GM12878 (cell line): Measurements from ENCODE around the gene BTBD9. TPM values are rescaled to one million over a fixed set of nuclear protein-coding genes. Genes with fewer than 3 reads are reported as not detected.

Source experiments
- ATAC-seq: fragments of 200-7000 bp; cut with Tn5 transposase; 3 replicates; pipeline ENCODE4 v1.9.1; 2020; ENCODE audit warnings: mild to moderate bottlenecking, moderate library complexity
- BruUV-seq: library from RNA; stranded (reverse); fragments of 400-500 nt; replicated peaks from 2 replicates; lab custom pipeline; 2021; lab: Mats Ljungman, UMichigan
- CTCF ChIA-PET: fragments of 300-600 bp; sonication (Branson Sonifier 250); formaldehyde crosslinking; extraction: SDS; loops from one replicate; lab custom pipeline; 2021; ENCODE audit warnings: inconsistent platforms; lab: Yijun Ruan, JAX
- POLR2A ChIA-PET: fragments of 350-600 bp; formaldehyde crosslinking; extraction: SDS; loops from one replicate; lab custom pipeline; 2021; ENCODE audit warnings: inconsistent platforms; lab: Charles Lee
- RAD21 ChIA-PET: fragments of 300-600 bp; sonication (Branson Sonifier 250); formaldehyde crosslinking; loops from one replicate; lab custom pipeline; 2023; ENCODE audit warnings: antibody characterized with exemption; ENCODE audit not compliant: unreplicated experiment; lab: Charles Lee
- SMC1A ChIA-PET: fragments of 300-600 bp; sonication (Branson Sonifier 250); formaldehyde crosslinking; loops from one replicate; lab custom pipeline; 2023; ENCODE audit not compliant: unreplicated experiment, uncharacterized antibody; lab: Charles Lee
- DNase-seq: peaks from one replicate; pipeline ENCODE4 v3.0.0-alpha.2; 2011; ENCODE audit warnings: low read depth, low spot score
- FAIRE-seq: peaks from 3 replicates; lab custom pipeline; 2011; peaks lifted over from hg19 to GRCh38; lab: Jason Lieb, UNC
- H2AFZ ChIP-seq: 2 replicates; pipeline ENCODE4 v1.6.0; 2011; ENCODE audit warnings: low read depth, low read length, control low read depth; ENCODE audit not compliant: control insufficient read depth
- H3K27ac ChIP-seq: 2 replicates; pipeline ENCODE4 v1.5.1; 2011; ENCODE audit warnings: control low read depth; ENCODE audit not compliant: control insufficient read depth, insufficient read depth
- H3K27me3 ChIP-seq, 2 experiments: replicated peaks in 1 of 2; 2 replicates each; pipeline versions ENCODE4 v1.6.0 to v1.6.1; 2011; ENCODE audit warnings: low read length in 1 of 2; ENCODE audit not compliant: control insufficient read depth in 2 of 2, insufficient read depth in 2 of 2
- H3K36me3 ChIP-seq, 2 experiments: 2 replicates each; pipeline ENCODE4 v1.5.1; 2011; ENCODE audit warnings: low read length in 1 of 2; ENCODE audit not compliant: control insufficient read depth in 2 of 2, insufficient read depth in 2 of 2
- H3K4me1 ChIP-seq: 2 replicates; pipeline ENCODE4 v1.6.1; 2011; ENCODE audit warnings: mild to moderate bottlenecking, low read length, moderate library complexity, mixed read lengths; ENCODE audit not compliant: control insufficient read depth, insufficient read depth
- H3K4me2 ChIP-seq: 2 replicates; pipeline ENCODE4 v1.6.0; 2011; ENCODE audit warnings: control low read depth; ENCODE audit not compliant: control insufficient read depth, insufficient read depth
- H3K4me3 ChIP-seq: fragments of 200-600 bp; sonication (generic); 2 replicates; pipeline ENCODE4 v1.5.1; 2016
- H3K79me2 ChIP-seq: 2 replicates; pipeline ENCODE4 v1.6.0; 2011; ENCODE audit warnings: low read length; ENCODE audit not compliant: control insufficient read depth, insufficient read depth
- H3K9ac ChIP-seq: 2 replicates; pipeline ENCODE4 v1.8.0; 2011; ENCODE audit warnings: low read length, control low read depth, mixed read lengths; ENCODE audit not compliant: control insufficient read depth, insufficient read depth
- H3K9me3 ChIP-seq: replicated peaks from 3 replicates; pipeline ENCODE4 v1.5.1; 2011; ENCODE audit warnings: mild to moderate bottlenecking, low read length; ENCODE audit not compliant: control insufficient read depth, insufficient read depth
- H4K20me1 ChIP-seq: 2 replicates; pipeline ENCODE4 v1.6.0; 2011; ENCODE audit not compliant: control insufficient read depth, insufficient read depth
- BCL11A ChIP-seq: IDR thresholded peaks from 2 replicates; pipeline ENCODE4 v1.6.1; 2011; ENCODE audit warnings: low read depth, low read length
- EGR1 ChIP-seq, 2 experiments: IDR thresholded peaks; 1 replicate in 1 of 2; 2 replicates in 1 of 2; pipeline ENCODE4 v1.6.1; 2011 to 2012; ENCODE audit warnings: low read depth in 2 of 2, low read length in 2 of 2, borderline replicate concordance in 1 of 2, mild to moderate bottlenecking in 1 of 2, moderate library complexity in 1 of 2
- ETV6 ChIP-seq, 2 experiments: fragments of 450-650 bp in 1 of 2; IDR thresholded peaks in 1 of 2; conservative IDR thresholded peaks in 1 of 2; 2 replicates each; pipeline ENCODE4 v1.6.1; 2014; ENCODE audit warnings: antibody characterized with exemption in 1 of 2, borderline replicate concordance in 1 of 2, low read depth in 1 of 2, mild to moderate bottlenecking in 1 of 2, moderate library complexity in 1 of 2
- GABPA ChIP-seq: IDR thresholded peaks from 2 replicates; pipeline ENCODE4 v1.6.1; 2014; ENCODE audit warnings: antibody characterized with exemption, low read depth, mild to moderate bottlenecking, inconsistent platforms
- HDAC6 ChIP-seq: fragments of 200-600 bp; sonication (generic); IDR thresholded peaks from one replicate; pipeline ENCODE4 v1.8.0; 2017; ENCODE audit warnings: antibody characterized with exemption; ENCODE audit not compliant: unreplicated experiment
- IKZF2 ChIP-seq, 2 experiments: fragments of 450-650 bp; IDR thresholded peaks; 2 replicates each; pipeline ENCODE4 v1.6.1; 2017; ENCODE audit warnings: mild to moderate bottlenecking in 2 of 2, moderate library complexity in 2 of 2
- RAD21 ChIP-seq: IDR thresholded peaks from 2 replicates; pipeline ENCODE4 v1.6.1; 2011; ENCODE audit warnings: mild to moderate bottlenecking, low read depth, low read length, moderate library complexity; ENCODE audit not compliant: insufficient read depth
- RELB ChIP-seq: fragments of 450-650 bp; IDR thresholded peaks from 2 replicates; pipeline ENCODE4 v1.6.1; 2017; ENCODE audit warnings: low read depth, mild to moderate bottlenecking, moderate library complexity
- SMAD1 ChIP-seq: fragments of 450-650 bp; IDR thresholded peaks from 2 replicates; pipeline ENCODE4 v1.6.1; 2018; ENCODE audit warnings: mild to moderate bottlenecking, low read depth; ENCODE audit not compliant: partially characterized antibody
- SMAD5 ChIP-seq: IDR thresholded peaks from 2 replicates; pipeline ENCODE4 v1.6.1; 2016; ENCODE audit warnings: antibody characterized with exemption, low read depth
- SP1 ChIP-seq: IDR thresholded peaks from one replicate; pipeline ENCODE4 v1.6.1; 2011; ENCODE audit warnings: low read depth, low read length
- SREBF1 ChIP-seq: IDR thresholded peaks from 2 replicates; pipeline ENCODE4 v1.6.1; 2012; ENCODE audit warnings: mild to moderate bottlenecking, low read length
- SUZ12 ChIP-seq: fragments of 200-600 bp; sonication (generic); IDR thresholded peaks from one replicate; pipeline ENCODE4 v1.6.1; 2018; ENCODE audit warnings: antibody characterized with exemption, mild to moderate bottlenecking; ENCODE audit not compliant: unreplicated experiment
- ZBED1 ChIP-seq: IDR thresholded peaks from 2 replicates; pipeline ENCODE4 v1.6.1; 2016; ENCODE audit warnings: borderline replicate concordance
- ZNF24 ChIP-seq: fragments of 450-650 bp; IDR thresholded peaks from 2 replicates; pipeline ENCODE4 v1.6.1; 2017; ENCODE audit warnings: antibody characterized with exemption, mild to moderate bottlenecking
- in situ Hi-C: fragments of 300-500 bp; cut with MboI; formaldehyde crosslinking; loops from 9 replicates; pipeline ENCODE4 v1.14.3; 2018; ENCODE audit warnings: mixed read lengths
- intact Hi-C: fragments of 100-400 bp; cut with micrococcal nuclease; formaldehyde crosslinking; loops from one replicate; pipeline ENCODE4 v1.14.2; 2022; ENCODE audit not compliant: unreplicated experiment
- polyA plus RNA-seq, 11 experiments: library from polyadenylated mRNA; depleted of rRNA in 4 of 11; unstranded in 6 of 11; stranded (reverse) in 5 of 11; fragments of >200 nt; fragmentation: Nextera tagmentation in 4 of 11; fragmentation: Illumina TruSeq in 1 of 11; extraction: Ambion mirVana in 4 of 11; extraction: Trizol in 1 of 11; gene quantifications; 1 replicate in 1 of 11; 2 replicates in 10 of 11; pipeline versions ENCODE4 v1.2.1 to v1.2.3, GENCODE V29; 2011 to 2016; ENCODE audit warnings: inconsistent platforms in 2 of 11, missing spikeins in 2 of 11, low read depth in 1 of 11
- total RNA-seq, 4 experiments: library from RNA; depleted of rRNA in 3 of 4; stranded (reverse); fragments of >200 nt in 3 of 4; fragmentation: Illumina TruSeq in 1 of 4; extraction: Trizol in 1 of 4; gene quantifications; 2 replicates each; pipeline versions ENCODE4 v1.2.1 to v1.2.3, GENCODE V29; 2013 to 2021
- TF ChIP-seq, protein P1 (sequence below): fragments of 450-650 bp; IDR thresholded peaks from 2 replicates; pipeline ENCODE4 v1.6.1; 2018; ENCODE audit warnings: borderline replicate concordance, mild to moderate bottlenecking; ENCODE audit not compliant: partially characterized antibody
- TF ChIP-seq, protein P2 (sequence below): fragments of 450-650 bp; IDR thresholded peaks from 2 replicates; pipeline ENCODE4 v1.6.1; 2016; ENCODE audit warnings: mild to moderate bottlenecking

Gene BTBD9
- total and polyA plus RNA-seq, 10 of the 15 experiments (the other 5 are each of a cell fraction or from before 2014, with no cell fraction given): 0.22 to 8.6 (median 4.6) TPM

DNA sequence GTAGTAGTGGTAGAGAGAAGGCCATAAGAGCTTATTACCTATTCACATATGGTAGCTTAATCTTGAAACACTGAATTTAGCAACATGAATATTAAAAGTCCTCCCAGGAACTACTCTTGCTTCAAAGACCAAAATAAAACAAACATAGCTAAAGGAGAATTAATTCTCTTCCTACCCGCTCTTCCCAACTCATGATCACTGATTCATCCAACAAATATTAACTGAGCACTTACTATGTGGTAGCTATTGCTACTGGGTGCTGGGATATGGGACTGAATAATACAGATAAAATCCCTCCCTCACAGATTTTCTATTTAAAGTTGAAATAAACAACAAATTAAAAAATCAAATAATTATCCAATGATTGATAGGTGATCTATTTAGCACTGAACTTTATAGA, 287.1 kb downstream of the BTBD9 start (continued):
- TF ChIP-seq, protein P1, sequence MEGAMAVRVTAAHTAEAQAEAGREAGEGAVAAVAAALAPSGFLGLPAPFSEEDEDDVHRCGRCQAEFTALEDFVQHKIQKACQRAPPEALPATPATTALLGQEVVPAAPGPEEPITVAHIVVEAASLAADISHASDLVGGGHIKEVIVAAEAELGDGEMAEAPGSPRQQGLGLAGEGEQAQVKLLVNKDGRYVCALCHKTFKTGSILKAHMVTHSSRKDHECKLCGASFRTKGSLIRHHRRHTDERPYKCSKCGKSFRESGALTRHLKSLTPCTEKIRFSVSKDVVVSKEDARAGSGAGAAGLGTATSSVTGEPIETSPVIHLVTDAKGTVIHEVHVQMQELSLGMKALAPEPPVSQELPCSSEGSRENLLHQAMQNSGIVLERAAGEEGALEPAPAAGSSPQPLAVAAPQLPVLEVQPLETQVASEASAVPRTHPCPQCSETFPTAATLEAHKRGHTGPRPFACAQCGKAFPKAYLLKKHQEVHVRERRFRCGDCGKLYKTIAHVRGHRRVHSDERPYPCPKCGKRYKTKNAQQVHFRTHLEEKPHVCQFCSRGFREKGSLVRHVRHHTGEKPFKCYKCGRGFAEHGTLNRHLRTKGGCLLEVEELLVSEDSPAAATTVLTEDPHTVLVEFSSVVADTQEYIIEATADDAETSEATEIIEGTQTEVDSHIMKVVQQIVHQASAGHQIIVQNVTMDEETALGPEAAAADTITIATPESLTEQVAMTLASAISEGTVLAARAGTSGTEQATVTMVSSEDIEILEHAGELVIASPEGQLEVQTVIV: no peak
- TF ChIP-seq BCL11A (no peak), ETV6 (conservative IDR thresholded peaks at IDR 0.05 in 1 of 2, IDR thresholded peaks at IDR 0.05 in 1 of 2; ENCODE audit: borderline replicate concordance in 1 of 2, low read depth in 1 of 2) (no peak), EGR1 (IDR thresholded peaks at IDR 0.05; ENCODE audit: borderline replicate concordance in 1 of 2, low read depth in 2 of 2, low read length in 2 of 2) (no peak), SUZ12 (no peak)

DNA sequence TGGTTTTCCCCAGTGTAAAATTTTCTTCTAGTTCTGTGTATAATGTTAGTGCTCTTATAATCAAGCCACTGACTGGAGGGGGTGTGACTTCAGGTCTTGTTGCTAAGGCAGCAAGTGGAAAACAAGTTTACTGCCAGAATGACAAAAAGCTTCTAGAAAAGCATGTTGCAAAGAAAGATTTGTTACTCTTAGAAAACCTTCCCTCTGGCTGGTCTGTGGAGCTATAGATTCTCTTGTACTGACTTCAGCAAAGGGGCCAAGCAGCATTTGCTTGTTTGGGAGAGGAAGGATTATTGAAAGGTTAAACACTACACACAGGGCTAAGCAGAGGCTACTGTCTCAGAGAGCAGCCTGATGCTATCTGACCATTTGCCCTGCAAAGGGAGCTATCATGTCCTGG, 288.8 kb downstream of the BTBD9 start:
- SMC1A ChIA-PET: interaction anchor here (0.9 to 2.2 kb wide), 4 partner anchors 16 to 322 kb away, joined by 3 to 5 read pairs (median 3); no protein-coding TSS in a partner anchor
- Histone ChIP-seq H3K36me3 (no peaks in the 10 kb centered on the region), H3K9ac (no peak overlapping the region), H4K20me1 (no peaks in the 10 kb centered on the region), H2AFZ (no peak overlapping the region), H3K4me3 (no peak overlapping the region), H3K4me1 (peaks cover 27% of the 10 kb centered on the region), H3K9me3 (no peaks in the 10 kb centered on the region), H3K4me2 (no peak overlapping the region), H3K79me2 (no peaks in the 10 kb centered on the region), H3K27ac (no peak overlapping the region), H3K27me3 (no peaks in the 10 kb centered on the region)
- no peak for TF ChIP-seq SMAD1
- no peak for TF ChIP-seq IKZF2 (IDR thresholded peaks at IDR 0.05)
- TF ChIP-seq, protein P2, sequence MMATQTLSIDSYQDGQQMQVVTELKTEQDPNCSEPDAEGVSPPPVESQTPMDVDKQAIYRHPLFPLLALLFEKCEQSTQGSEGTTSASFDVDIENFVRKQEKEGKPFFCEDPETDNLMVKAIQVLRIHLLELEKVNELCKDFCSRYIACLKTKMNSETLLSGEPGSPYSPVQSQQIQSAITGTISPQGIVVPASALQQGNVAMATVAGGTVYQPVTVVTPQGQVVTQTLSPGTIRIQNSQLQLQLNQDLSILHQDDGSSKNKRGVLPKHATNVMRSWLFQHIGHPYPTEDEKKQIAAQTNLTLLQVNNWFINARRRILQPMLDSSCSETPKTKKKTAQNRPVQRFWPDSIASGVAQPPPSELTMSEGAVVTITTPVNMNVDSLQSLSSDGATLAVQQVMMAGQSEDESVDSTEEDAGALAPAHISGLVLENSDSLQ: no peak
- no peak for TF ChIP-seq SMAD5
- TF ChIP-seq ZNF24: no peak
- no peak for TF ChIP-seq ZBED1
- TF ChIP-seq SREBF1: no peak
- TF ChIP-seq RAD21: no peak
- no peak for TF ChIP-seq GABPA
- TF ChIP-seq HDAC6: no peak
- no peak for TF ChIP-seq SUZ12
- no peak for TF ChIP-seq SP1
- TF ChIP-seq RELB: no peak
- POLR2A ChIA-PET: interaction anchor here (0.5 kb wide), 1 partner anchor 36 kb away, joined by 3 read pairs; no protein-coding TSS in a partner anchor
- in situ Hi-C loops (no loop called here), intact Hi-C loops (no loop called here)
- ATAC-seq: no peak
- no peak for DNase-seq
- RAD21 ChIA-PET: no interaction called here
- no TSS peak for BruUV-seq
- CTCF ChIA-PET: no interaction called here
- FAIRE-seq: no peak
